NCI-H82 (cell line): ENCODE data around the gene ERP27.

Experiments
- DNase-seq: peaks from one replicate; lab custom pipeline; 2025; lab: John Stamatoyannopoulos, UW

Gene ERP27

GRCh38 chr12:14901228-14901562 lies 37.1 kb downstream of the ERP27 start:
- DNase-seq: peak; percentile 22

DNA sequence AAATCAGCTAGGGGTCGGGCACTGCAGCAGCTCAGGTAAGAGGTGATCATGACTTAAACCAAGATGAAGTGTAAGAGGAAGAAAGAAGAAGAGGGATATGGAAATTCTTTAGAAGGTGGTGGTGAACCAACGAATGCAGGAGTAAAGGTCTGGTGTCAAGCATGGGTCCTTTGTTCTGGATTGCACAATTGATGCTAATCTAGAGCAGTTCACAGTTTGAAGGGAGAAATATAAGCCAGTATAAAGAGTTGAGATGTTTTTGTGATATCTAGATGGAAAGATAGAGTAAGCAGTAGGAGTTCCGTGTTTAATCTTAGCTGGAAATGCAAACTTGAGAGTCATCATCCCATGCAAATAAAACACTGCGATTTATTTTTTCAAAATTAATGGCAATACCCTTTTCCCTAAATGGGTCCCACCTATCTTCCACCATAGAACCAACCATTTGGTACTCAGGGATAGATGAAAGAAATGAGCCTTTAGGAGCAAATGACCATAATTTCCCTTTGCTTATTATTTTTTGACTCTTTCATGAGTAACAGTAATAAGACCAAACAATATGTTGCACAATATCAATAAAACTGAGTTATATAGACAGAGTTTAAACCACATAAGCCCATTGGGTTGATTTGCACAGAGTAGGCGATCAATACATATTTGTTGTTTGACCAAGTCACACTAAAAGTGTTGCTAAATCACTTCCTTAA lies 37.7 kb downstream of the ERP27 start:
- DNase-seq: no peak

DNA sequence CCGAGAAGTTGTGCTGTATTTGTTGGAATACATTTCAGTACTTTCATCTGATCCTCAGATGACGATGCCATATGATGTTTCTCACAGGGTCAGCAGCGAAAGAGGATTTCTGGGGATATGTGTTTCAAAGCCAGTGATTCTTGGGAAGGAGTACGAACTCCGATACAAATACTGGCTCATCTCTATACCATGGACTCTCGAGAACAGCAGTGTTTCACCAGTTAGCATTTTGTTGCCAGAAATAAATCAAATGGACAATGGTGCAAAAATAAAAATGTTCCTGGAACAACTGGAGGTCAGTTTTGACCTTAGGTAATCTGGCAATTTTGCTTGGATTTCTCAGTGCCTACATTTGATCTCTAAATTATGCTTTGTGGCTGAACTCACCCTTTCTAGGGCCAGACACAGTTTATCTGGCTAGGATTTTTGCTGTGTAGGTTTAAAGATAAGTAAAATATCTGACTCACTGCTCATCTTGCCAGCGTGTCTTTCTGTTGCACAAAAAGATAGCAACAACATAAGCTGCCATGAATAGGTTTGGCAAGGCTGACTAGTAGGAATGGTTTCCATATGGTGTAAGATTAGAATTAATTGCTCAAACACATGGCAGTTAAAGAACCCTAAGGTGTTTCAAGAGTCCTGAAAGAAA lies 41.7 kb downstream of the ERP27 start:
- peak; percentile 83 for DNase-seq

DNA sequence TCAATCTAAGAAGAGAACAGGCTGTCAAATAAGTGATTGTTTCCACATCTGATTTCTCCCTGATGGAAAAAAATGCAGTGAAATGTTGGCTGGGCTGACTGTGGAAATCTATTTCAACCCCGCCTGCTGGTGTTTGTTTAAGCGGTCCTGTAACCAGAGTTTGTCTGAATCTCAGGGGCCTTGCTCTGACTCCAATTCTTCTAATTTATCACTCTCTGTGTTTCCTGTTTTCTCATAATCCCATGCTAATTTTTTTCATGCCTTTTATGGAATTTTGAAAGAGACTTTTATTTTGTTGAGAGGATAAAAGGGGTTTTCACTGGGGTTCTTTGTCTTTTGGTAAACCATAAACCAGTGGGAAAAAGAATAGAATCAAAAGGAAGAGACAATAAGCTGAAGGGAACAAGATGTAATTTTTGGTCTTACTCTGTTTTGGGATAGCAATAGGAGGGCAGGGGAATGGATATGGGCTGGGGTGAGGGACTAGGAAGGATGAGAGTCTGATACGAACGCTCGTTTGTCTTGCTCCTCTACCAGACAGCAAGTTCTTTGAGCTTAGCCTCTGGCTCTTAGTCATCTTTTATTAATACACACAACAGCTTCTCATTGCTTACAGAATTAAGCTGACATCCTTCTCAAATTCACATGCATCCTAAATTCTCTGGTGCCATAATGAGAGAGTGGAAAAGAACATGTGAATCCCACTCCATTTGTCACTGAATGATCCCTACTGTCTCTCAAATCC lies 44.7 kb downstream of the ERP27 start:
- DNase-seq: peak; percentile 8

DNA sequence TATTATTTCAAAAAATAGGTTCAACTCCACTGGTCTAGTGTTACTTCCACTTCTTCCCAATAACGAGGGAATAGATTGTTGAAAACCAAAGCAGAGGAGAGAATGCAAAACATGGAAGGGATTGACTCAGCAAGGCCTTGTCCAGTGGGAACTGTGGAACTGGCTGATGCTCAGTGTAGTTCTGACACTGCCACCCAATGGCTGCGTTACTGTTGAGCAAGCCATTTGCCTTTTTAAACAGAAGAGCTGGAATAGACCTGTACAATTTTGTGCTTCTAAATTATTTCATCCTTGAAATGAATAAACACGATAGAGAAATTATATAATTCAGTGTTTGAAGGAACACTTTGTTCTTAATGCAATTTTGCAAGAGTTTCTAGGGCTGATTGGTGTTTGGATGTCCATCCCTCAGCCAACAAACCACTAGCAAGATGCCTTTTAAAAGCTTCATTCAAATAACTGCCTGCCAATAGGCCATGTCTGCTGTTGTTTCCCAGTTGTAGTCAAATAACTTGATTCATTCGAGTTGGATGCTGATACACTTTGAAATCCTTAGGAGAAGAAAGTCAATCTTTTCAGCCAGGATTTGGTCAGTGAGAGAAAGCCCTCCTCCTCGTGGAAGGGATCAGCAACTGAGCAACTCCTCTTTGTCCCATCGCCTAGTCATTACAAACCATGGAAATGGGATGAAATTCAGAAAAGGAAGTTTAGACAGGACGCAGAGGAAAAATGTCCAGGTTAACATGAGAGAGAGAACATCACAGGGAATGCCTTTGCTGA lies 45.4 kb downstream of the ERP27 start:
- peak; percentile 24 for DNase-seq

DNA sequence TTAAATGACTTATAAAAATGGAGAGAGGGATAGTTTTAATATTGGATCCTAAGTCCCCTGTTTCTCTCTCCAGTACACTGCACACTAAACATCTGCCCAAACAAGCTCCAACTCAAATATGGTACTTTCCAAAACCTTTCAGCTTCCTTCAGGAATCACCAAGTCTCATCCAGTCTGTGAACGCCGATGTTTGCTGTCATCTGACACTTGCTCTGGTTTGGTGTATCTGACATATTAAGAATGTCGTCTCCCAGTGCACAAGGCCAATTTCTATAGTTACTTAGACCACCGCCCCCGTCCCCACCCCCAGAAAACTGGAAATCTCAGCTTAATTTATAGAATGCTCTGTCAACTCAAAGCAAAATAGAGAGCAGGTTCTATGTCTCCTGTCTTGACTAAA lies 47.6 kb downstream of the ERP27 start:
- DNase-seq: no peak

- peak; percentile 36 for DNase-seq
Observed at GRCh38 chr12:14886271-14886670, 52.1 kb downstream of the ERP27 start.

GRCh38 chr12:14885718-14886221 lies 52.6 kb downstream of the ERP27 start, which contains the start of gene MGP:
Gene MGP, minus strand, starts transcription at chr12:14885854. Its CDS starts 63 bp downstream, at chr12:14885791.
- DNase-seq: no peak

- DNase-seq: peak; percentile 91
Observed at GRCh38 chr12:14884458-14884878, 53.9 kb downstream of the ERP27 start.

DNA sequence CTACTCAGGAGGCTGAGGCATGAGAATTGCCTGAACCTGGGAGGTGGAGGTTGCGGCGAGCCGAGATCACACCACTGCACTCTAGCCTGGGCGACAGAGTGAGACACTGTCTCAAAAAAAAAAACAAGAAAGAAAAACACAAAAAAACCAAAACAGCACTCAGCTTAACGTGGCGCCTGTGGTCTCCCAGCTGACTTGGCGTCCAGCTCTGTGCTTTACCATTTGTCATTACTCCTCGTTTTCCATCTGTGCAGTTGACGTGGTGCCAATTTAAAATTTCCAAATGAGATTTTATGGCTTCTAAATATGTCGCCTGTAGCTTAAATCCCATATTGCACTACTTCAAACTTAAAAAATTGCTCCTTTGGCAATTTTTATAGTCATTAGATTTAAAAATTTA lies 54.7 kb downstream of the ERP27 start:
- peak; percentile 16 for DNase-seq

DNA sequence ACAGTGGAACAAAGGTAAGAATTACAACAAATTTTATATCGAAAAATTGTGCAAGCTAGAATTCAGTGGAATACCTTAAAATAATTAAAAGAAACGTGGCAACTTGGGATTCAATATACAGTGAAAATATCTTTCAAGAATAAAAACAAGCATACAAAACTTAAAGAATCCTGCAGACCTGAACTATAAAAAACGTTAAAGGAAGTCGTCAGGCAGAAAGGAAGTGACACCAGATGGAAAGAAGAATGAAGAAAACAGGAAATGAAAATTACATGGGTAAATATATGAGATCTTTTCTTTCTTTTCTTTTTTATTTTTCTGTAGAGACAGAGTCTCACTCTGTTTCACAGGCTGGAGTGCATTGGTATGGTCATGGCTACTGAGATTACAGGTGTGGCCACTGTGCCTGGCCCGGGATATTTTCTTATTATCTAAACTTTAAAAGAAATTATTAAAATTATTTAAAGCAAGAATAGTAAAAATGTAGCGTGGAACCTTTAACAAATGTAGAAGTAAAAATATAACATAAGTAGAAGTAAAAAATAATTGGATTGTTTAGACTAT lies 57.4 kb downstream of the ERP27 start:
- no peak for DNase-seq

DNA sequence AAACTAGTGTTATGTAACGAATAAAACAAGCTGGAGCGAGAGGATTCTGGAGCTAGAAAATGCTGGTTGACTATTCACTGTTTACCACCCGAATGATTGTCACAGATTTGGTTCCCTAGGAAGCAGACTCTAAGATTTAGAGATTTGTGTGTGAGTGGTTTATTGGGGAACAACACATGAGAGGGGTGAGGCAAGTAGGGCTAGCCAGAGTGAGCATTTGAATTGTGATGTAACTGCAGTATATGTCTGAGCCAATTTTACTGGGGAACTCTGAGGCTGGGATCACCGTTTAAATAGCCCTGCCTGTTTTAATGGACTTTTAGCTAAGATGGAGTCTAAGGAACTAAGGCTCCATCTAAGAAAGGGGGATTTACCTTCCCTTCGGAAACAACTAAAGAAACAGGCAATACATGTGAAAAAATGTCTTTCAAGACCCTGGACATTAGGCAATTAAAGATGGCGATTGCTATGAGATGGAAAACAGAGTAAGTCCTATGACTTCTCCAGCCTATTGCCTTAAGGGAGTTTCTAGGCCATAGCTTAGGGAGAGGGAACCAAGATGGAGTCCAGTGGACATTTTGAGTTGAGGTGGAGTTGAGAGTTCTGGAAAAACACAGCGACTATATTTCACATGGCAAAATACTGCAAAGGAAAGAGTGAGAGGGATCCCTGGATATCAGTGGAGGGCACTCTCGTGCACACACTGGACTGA lies 59.0 kb downstream of the ERP27 start:
- peak; percentile 53 for DNase-seq

DNA sequence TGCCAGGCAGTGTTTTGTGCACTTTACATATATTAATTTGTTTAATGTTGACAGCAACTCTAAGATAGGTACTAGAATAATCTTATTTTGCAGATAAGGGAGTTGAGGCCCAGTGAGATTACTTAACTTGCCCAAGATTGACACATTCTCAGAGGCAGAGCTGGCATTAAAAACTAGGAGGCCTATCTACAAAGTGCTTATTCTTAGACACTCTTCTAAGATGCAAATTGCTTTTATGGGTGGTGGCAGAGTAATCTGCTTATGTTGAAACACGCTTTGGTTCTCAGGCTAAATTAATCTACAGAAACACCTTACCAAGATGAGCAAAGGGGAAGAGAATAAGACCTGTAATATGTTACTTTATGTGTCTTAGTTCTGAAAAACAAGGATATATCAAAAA lies 59.8 kb downstream of the ERP27 start:
- peak; percentile 94 for DNase-seq

DNA sequence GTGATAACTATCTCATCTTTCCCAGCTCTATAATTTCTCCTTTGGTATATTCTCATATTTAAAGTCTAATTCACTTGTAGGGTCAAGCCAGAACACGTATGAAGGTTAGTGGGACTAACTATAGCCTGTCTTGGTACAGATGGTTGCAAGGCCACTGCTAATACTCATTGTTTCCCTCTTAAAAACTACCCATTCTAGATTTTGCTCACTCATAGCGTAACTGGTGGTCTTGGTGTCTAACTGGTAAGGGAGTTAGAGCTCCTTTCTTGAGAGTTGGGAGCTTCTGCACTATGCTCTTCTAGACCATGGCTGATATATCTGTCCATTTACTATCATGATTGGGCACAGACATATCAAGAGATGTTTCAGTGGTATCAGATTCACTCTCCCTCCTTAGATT lies 61.5 kb downstream of the ERP27 start:
- no peak for DNase-seq

DNA sequence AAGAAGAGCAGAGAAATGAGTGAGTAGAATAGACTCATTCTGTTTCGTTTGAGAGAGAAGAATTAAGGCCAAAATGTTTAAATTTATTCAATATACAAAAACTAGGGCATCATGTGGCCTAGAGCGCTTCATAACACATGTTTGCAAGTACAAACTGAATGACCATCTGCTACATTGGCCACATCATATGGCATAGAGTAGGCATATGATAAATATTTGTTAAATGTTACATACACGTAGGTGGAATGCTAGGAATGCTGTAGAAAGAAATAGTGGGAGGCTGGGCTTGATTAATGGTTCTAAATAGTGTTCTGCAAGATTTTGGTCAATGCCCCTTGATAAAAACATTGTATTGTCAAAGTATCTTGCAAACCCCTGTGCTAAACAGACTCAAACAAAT lies 63.5 kb downstream of the ERP27 start:
- DNase-seq: no peak

- DNase-seq: peak; percentile 78
Observed at GRCh38 chr12:14873440-14874185, 64.7 kb downstream of the ERP27 start.

DNA sequence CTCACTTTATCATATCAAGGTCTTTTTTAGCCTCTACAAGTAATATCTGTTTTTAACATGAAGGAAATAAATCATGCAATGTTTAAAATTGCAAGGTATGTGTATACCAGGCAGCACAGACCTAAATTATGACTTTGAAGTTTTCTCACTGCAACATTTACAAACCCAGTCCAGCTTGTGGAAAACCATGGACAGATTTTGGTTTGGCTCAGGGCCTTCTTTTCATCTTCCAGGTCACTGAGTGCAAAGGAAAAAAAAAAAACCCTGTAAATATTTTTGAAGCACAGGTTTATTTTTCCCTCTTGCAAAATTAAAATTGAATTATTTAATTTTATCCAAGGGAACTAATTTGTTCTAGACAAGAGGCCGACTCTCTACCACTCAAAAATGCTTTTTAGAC lies 66.5 kb downstream of the ERP27 start:
- DNase-seq: no peak

DNA sequence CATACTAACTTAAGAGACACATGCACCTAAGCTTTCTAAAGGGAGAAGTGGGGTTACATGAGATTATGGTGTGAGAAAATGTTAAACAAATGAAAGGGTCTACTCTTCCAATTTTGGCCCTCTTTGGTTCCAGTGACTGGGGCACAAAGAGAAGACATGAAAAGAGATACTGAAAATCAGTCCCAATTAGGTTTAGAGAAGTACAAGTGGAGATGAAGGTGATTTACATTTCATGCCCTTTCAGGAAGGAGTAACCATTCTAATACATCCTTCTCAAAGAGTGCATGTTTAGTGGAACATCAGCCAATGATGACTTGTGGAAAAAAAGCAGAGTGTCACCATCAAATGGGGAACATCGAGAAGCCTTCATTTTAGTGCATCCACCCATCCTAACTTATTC lies 67.1 kb downstream of the ERP27 start:
- no peak for DNase-seq

DNA sequence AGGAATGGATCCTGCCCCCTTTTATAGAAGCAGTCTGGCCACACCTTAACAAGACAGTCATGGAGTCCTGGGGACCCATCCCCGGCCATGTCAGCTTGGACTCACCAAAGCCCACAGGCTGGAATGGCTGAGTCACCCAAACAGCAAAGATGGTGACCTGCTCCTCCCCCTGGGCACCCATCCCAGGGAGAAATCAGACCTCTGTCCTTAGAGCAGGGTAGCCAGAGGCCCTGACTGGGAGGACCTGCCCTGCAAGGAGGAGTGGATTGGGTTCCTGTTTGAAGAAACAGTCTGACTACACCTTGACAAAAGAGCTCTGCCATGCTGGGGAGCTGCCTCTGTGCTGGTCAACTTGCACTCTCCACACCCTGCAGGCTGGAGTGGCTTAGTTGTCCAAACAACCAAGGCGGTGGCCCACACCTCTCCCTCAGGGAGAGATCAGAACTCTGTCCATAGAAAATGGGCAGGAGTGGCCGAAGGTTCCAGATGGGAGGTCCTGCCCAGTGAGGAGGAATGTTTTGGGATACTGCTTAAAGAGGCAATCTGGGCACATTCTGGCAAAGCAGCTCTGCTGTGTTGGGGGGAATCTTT lies 69.3 kb downstream of the ERP27 start:
- DNase-seq: no peak
